ENCODE data around the gene DNM2. TPM values are rescaled to one million over a fixed set of nuclear protein-coding genes. Genes with fewer than 3 reads are reported as not detected.

Gene DNM2
- total and polyA plus RNA-seq, 9 of the 15 experiments (the other 6 are each of a cell fraction or from before 2014, with no cell fraction given), result 2.2 to 161 (median 72.6) TPM

DNA sequence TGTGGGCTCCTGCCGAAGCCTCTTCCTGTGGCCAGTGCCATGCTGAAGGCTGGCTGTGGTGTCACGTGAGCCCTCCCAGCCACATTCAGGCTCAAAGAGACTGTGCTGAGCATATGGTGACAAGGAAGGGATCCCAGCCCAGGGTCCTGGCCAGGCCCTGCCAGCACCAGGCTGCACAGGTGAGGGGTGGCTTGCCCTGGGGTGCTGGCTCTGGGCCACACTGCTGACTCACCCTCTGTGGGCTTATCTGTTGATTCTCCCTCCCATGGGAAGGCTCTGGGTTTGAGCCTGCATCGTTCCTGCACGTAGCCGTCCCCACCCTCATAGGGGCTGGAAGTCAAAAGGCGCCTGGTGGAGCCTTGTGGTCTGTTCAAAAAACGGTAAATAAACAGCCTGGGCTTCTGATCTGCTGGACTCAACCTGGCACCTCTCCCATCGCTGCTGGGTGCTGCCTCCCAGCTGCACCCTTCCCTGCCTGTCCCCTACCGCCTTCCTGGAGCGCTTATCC lies 31.1 kb downstream of the DNM2 start (continued):
- TF ChIP-seq ETV1 (tag; conservative IDR thresholded peaks at IDR 0.05; ENCODE audit: low read depth), result no peak
- TF ChIP-seq SMAD1 (IDR thresholded peaks at IDR 0.05; ENCODE audit: low read depth, low read length, partially characterized antibody), result peak; percentile 37
- no peak for TF ChIP-seq SMAD4 (CRISPR knock-in tag; conservative IDR thresholded peaks at IDR 0.05)
- no peak for TF ChIP-seq ZNF133 (CRISPR knock-in tag; IDR thresholded peaks at IDR 0.05)
- no peak for TF ChIP-seq BMI1 (IDR thresholded peaks at IDR 0.05; ENCODE audit: low read length)
- no peak for TF ChIP-seq NBN (IDR thresholded peaks at IDR 0.05; ENCODE audit: low read depth)
- no peak for TF ChIP-seq ZNF695 (CRISPR knock-in tag; IDR thresholded peaks at IDR 0.05)
- TF ChIP-seq OTX1 (CRISPR knock-in tag; IDR thresholded peaks at IDR 0.05), result no peak
- TF ChIP-seq NFIC (IDR thresholded peaks at IDR 0.05), result peak; percentile 94
- TF ChIP-seq MCM3 (IDR thresholded peaks at IDR 0.05), result no peak
- TF ChIP-seq, protein P1, sequence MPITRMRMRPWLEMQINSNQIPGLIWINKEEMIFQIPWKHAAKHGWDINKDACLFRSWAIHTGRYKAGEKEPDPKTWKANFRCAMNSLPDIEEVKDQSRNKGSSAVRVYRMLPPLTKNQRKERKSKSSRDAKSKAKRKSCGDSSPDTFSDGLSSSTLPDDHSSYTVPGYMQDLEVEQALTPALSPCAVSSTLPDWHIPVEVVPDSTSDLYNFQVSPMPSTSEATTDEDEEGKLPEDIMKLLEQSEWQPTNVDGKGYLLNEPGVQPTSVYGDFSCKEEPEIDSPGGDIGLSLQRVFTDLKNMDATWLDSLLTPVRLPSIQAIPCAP (CRISPR knock-in tag; IDR thresholded peaks at IDR 0.05; ENCODE audit: borderline replicate concordance), result no peak
- TF ChIP-seq DLX4 (CRISPR knock-in tag; IDR thresholded peaks at IDR 0.05), result no peak
- TF ChIP-seq SPI1 (IDR thresholded peaks at IDR 0.05; ENCODE audit: borderline replicate concordance, low read depth, low read length), result no peak
- TF ChIP-seq ZNF830 (CRISPR knock-in tag; IDR thresholded peaks at IDR 0.05), result no peak
- TF ChIP-seq PRMT5 (CRISPR knock-in tag; IDR thresholded peaks at IDR 0.05), result no peak
- TF ChIP-seq NR3C1 (CRISPR knock-in tag; IDR thresholded peaks at IDR 0.05), result no peak
- TF ChIP-seq TAL1 (IDR thresholded peaks at IDR 0.05), result no peak
- no peak for TF ChIP-seq ZSCAN32 (CRISPR knock-in tag; IDR thresholded peaks at IDR 0.05)
- TF ChIP-seq HMGXB4 (CRISPR knock-in tag; IDR thresholded peaks at IDR 0.05), result no peak
- no peak for TF ChIP-seq ETS2 (tag; IDR thresholded peaks at IDR 0.05; ENCODE audit: borderline replicate concordance, poor library complexity, severe bottlenecking)
- TF ChIP-seq ZNF583 (CRISPR knock-in tag; IDR thresholded peaks at IDR 0.05), result no peak
- no peak for TF ChIP-seq ELF2 (CRISPR knock-in tag; IDR thresholded peaks at IDR 0.05)
- no peak for TF ChIP-seq ZNF444 (CRISPR knock-in tag; IDR thresholded peaks at IDR 0.05)
- TF ChIP-seq, protein P2, sequence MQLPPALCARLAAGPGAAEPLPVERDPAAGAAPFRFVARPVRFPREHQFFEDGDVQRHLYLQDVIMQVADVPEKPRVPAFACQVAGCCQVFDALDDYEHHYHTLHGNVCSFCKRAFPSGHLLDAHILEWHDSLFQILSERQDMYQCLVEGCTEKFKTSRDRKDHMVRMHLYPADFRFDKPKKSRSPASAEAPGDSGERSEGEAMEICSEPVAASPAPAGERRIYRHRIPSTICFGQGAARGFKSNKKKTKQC (CRISPR knock-in tag; IDR thresholded peaks at IDR 0.05), result no peak
- TF ChIP-seq ZNF24 (IDR thresholded peaks at IDR 0.05), result no peak
- no peak for TF ChIP-seq ZKSCAN3 (CRISPR knock-in tag; IDR thresholded peaks at IDR 0.05)
- TF ChIP-seq KAT2B (IDR thresholded peaks at IDR 0.05; ENCODE audit: low read depth, low read length), result no peak
- TF ChIP-seq, protein P3, sequence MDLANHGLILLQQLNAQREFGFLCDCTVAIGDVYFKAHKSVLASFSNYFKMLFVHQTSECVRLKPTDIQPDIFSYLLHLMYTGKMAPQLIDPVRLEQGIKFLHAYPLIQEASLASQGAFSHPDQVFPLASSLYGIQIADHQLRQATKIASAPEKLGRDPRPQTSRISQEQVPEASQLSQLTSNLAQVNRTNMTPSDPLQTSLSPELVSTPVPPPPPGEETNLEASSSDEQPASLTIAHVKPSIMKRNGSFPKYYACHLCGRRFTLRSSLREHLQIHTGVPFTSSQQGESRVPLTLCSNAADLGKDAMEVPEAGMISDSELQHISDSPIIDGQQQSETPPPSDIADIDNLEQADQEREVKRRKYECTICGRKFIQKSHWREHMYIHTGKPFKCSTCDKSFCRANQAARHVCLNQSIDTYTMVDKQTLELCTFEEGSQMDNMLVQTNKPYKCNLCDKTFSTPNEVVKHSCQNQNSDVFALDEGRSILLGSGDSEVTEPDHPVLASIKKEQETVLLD (IDR thresholded peaks at IDR 0.05), result peak; percentile 20; the same call in 1 of the 2 replicates
